NB4 (cell line): ENCODE results near the gene CACNA2D3.

Experiments used
- CTCF ChIP-seq: IDR thresholded peaks from one replicate; pipeline ENCODE4 v1.5.1; 2012; ENCODE audit warnings: low read depth, low read length
- POLR2A ChIP-seq: IDR thresholded peaks from 2 replicates; pipeline ENCODE4 v1.6.1; 2011; ENCODE audit warnings: mild to moderate bottlenecking; ENCODE audit not compliant: insufficient read length; ENCODE audit errors: extremely low read depth
- TF ChIP-seq, protein P1 (sequence below): IDR thresholded peaks from 2 replicates; pipeline ENCODE4 v1.6.1; 2011; ENCODE audit warnings: low read depth, low read length

DNA sequence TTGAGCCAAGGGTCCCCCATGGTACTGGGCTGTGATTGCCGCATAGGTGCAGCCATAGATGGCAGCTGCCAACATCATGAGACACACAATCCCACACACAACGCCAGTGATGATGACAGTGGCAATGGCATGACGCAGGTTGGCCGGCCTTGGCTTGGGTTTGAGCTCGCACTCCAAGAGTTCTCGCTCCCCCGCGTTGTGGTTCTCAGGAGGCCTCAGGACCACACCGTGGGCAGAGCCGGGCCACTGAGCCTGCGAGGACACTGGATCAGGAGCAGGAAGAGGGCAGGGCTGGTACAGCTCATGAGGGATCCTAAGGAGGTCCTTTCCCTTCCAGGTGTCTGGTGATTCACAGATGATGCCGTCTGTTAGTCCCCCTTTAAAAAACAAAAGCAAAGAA, 796.2 kb downstream of the CACNA2D3 start:
- no peak for TF ChIP-seq CTCF
- TF ChIP-seq POLR2A, result no peak
- TF ChIP-seq, protein P1, sequence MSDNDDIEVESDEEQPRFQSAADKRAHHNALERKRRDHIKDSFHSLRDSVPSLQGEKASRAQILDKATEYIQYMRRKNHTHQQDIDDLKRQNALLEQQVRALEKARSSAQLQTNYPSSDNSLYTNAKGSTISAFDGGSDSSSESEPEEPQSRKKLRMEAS, result no peak
